Hepatocyte (in vitro differentiated cells): ENCODE data around the gene GJD4.

Experiments used
- CTCF ChIP-seq: fragments of 200-600 bp; sonication (generic); IDR thresholded peaks from 2 replicates; pipeline ENCODE4 v1.5.1; 2016; ENCODE audit warnings: antibody characterized with exemption, mild to moderate bottlenecking; ENCODE audit not compliant: poor library complexity
- EZH2 ChIP-seq: fragments of 200-600 bp; sonication (generic); IDR thresholded peaks from 2 replicates; pipeline ENCODE4 v1.6.1; 2016; ENCODE audit warnings: antibody characterized with exemption, mild to moderate bottlenecking, borderline replicate concordance
- EZH2phosphoT487 ChIP-seq: fragments of 200-600 bp; sonication (generic); IDR thresholded peaks from one replicate; pipeline ENCODE4 v1.6.1; 2018; ENCODE audit warnings: antibody characterized with exemption, mild to moderate bottlenecking, low read depth, moderate library complexity; ENCODE audit not compliant: unreplicated experiment, severe bottlenecking

- no peak for TF ChIP-seq EZH2
- TF ChIP-seq CTCF = no peak
- TF ChIP-seq EZH2phosphoT487 = no peak
Measured at GRCh38 chr10:35575640-35576039, 29.5 kb upstream of the GJD4 start.
